Ecto neural progenitor cell (in vitro differentiated cells): ENCODE data around the gene ME3.

Experiments
- DNase-seq: peaks from one replicate; pipeline ENCODE4 v3.0.0-alpha.2; 2018; ENCODE audit warnings: low spot score

ME3 gene

GRCh38 chr11:86514453-86514852, 158.0 kb downstream of the ME3 start:
- no peak for DNase-seq

DNA sequence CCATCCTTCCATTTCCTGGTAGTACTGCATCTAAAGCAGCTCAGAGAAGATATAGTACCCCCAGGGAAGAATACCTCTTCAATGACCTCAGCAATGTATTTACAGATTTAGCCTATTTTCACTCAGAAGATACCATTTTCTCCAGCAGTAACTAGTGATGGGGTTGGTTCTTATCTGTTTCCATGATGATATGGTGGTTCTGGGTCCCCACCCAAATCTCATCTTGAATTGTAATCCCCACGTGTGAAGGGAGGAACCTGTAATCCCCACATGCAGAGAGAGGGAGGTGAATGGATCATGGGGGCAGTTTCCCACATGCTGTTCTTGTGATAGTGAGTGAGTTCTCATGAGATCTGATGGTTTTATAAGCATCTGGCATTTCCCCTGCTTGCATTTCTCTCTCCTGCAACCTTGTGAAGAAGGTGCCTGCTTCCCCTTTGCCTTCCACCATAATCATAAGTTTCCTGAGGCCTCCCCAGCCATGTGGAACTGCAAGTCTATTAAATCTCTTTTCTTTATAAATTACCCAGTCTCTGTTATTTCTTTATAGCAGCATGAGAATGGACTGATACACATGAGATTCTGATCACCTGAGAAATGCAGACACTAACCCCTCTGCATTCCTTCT, 158.6 kb downstream of the ME3 start:
- DNase-seq: no peak

DNA sequence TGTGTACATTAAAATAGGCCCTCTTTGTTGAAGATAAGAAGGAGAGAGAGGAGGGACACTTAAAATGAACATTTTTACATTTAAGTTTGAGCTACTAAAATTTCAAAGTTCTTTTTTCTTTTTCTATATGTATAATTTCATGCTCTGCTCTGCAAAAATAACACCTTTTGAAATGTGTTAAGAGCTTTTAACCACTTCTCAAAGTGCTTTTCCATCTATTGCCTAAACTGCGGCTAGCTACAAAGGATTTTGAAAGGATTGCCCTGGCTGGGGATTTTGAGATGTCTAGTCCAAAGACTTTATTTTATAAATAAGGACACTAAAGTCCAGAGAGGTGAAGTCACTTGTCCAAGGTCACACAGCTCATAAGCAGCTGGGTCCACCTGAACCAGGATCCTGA, 159.3 kb downstream of the ME3 start:
- no peak for DNase-seq

DNA sequence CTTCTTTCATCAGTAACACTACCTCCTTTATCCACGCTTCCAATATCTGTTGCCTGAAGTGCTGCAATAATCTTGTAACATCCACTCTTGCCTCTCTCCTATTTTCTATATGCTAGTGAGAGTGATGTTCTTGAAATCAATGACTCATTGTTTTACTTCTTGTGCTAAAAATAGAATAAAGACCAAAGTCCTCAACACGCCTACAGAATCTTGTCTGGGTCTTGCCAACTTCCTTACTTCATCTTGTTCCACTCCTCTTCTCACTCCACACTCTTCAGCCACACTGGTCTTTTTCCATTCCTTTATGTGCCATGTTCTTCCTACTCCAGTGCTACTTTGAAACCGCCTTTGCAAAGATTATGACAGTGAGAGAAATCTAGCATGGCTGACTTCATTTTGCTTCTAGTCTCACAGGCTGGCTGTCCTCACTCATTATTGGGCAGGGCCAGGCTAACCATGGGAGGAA, 161.3 kb downstream of the ME3 start:
- no peak for DNase-seq

DNA sequence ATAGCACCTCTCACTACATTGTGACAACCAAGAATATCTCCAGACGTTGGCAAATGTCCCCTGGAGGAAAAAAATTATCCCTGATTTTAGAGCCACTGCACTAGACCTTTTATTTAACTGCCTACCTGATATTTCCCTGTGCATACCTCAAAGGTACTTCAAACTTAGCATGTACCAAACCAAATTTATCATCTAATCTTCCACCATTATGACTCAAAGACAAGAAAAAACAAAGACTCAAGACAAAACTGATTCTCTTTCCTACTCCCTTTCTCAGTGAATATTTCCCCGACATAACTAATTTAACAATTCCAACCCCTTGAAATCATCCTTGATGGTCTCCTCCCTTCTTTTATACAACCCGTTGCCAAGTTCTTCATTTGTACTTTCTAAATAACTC, 161.7 kb downstream of the ME3 start:
- DNase-seq: no peak

DNA sequence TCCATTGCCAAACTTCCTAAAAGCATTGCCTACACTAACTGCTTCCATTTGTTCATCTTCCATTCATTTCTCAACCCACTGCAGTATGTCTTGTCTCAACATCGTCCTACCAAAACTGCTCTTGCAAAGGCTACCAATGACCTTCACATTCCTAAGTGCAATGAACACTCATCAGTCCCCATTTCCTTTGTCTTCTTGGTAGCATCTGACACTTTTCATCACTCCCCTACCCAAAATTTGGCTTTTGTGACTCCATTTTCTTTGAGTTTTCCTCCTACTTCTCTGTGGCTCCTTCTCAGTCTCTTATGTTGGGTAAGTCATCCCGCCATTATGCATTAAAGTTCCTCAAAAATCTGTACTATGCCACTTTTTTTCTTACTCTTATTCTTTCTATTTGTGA, 162.3 kb downstream of the ME3 start:
- DNase-seq: no peak

GRCh38 chr11:86509588-86509974, 162.8 kb downstream of the ME3 start:
- DNase-seq: no peak

DNA sequence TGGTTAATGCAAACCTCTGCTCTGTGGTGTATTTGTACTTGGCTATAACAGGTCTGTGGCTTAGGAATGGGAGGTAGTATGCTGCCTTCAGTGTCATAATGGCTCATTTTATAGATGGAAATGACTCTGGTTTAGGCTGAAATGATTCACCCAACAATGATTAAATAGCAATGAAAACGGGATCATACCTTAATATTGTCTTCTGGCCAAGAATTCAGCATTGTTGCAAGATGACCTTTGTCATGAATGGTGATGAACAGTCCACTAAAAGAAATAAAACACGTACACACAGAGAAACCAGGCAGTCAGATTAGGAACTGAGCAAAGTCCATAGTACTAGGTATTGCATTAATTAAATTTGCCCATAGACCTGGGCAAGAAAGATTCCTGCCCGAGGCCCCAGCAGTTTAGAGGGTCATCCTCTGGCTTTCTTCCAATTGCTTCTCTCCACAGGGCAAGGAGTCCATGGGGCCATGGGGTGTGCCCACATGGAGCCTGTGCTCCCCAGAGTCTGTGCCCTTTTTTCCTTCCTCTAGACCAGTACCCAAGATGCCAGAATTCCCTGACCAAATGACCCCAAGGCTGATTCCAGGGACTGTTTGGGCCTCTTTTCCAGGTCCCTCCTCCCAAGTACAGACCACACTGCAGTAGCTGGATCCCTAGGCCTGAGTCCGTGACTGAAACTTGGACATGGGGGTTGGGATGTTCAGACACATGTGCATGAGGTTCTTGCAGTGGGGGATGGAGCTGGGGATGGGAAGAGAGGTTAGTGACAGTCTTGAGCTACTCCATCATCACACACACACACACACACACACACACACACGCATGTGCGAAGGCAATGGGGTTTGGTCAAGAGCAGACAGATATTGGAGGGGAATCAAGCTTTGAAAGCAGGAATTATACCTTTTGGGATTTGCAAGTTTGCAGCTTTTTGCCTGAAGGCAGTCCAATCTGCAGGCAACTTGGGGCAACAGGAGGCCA, 163.5 kb downstream of the ME3 start:
- DNase-seq: no peak

DNA sequence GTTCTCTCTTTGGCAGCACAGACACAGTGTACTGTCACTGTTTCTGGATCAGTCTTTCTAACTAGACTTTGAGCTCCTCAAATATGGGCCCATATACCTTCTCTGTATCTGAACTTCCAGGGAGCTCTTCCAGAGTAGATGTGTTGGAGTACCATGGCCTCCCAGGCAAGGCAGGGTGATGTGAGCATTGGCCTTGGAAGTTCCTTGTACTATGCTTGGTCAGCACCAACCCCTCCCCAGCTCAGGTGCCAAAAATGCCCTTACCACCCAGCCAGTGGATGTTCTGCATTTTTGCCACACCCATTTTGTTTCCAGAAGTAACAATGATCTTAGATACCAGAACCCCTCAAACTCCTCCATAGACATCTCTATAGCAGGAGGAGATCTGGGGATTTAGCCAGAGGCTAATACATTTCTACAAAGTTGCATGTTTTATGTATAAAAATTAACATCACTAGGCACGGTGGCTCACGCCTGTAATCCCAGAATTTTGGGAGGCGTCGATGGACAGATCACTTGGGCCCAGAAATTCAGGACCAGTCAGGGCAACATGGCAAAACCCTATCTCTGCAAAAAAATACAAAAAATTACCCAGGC, 165.1 kb downstream of the ME3 start:
- DNase-seq: no peak

DNA sequence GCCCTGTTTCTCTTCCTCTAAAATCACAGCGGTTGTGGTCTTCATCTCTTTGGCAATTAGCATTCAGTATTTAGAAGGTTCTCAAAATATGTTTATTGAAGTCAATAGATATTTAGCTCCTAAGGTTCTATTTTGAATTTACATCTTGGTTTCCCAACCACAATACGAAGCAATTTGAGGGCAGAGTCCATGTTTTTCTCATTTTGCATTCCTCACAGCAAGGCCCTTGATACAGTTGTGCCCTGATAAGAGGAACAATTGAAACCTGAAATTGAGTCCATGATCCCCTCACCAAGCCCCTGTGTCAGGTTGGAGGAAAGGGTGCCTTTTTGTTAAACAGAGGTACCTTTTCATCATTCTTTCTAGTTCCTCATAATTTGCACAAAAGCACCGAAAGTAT, 166.2 kb downstream of the ME3 start:
- DNase-seq: no peak

DNA sequence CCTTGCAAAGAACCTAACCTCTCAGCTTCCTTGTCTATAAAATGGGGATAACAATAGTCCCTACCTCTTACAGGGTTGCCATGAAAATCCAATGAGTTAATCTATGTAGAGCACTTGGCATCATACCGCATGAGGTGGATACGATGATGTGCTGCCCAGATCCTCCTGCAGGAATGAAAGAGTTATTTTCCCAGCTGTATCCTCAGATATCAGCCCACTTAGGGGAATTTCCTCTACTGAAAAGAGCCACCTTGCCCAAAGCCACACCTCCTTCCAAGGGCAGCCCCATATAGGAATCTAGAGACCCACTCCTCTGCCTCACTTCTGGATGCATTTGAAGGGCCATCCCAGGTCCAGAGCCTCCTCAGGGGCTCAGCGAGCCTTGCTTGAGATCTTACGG, 169.3 kb downstream of the ME3 start:
- DNase-seq: no peak

- DNase-seq: no peak
Observed at GRCh38 chr11:86502137-86502642, 170.2 kb downstream of the ME3 start.

DNA sequence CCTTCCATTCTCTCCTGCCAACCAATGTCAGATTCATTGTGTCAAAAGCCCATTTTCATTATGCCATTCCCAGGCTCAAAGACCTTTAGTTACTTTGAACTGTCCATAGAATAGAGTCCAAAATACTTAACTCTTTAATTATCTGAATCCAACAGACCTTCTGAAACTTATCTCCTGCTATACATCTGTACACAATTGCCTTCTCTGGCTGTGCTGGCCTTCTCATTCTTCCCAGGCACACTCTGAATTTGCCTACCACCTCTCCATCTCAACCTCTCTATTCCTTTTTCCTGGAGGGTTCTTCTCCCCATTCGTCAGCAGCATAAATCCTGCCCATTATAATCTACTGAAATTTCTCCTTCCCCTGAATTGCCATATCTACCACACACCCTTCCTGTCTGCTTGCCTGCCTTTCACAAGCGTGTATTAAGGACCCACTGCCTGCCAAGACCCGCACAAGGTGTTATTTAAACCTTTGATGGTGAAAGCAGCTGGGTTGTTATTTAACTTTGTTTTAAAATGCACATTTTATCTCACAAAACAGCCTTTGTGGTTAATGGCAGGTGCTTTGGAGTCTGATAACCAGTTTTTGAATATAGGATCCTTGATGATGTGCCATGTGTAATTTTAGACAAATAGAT, 171.8 kb downstream of the ME3 start:
- DNase-seq: no peak

DNA sequence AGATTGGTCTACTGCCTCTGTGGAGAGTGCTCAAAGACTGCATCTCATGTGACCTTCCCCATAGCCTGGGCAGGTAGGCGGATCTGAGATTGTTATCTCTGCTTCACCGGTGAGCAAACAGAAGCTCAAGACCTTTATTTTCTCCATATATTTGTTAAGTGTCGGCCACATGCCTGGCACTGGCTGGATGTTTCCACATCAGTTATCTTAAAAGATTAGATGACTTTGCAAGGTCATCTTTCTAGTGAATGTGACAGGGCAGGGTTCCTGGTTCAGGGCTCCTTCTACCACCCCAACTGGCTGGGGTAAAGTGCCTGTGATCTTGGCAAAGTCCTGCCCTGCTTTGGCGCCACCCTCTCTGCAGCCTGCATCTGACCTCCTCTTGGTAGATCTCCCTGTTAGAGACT, 172.7 kb downstream of the ME3 start:
- no peak for DNase-seq

DNA sequence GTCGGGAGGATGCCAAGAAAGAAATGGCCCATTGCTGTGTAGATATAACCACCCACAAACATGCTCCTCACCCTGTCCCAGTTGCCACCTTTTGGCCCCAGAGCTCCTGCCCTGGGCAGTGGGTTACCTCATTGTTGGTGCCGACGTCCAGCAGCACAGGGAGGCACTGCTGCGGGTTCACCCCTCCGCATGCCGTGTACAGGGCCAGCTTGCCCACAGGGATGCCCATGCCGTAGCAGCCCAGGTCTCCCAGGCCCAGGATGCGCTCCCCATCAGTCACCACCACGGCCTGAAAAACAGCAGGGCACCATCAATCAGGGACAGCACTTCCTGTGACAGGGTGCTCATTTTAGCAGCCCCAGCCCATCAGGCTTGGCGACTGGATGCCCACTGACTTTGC, 174.6 kb downstream of the ME3 start:
- no peak for DNase-seq

- no peak for DNase-seq
Observed at GRCh38 chr11:86497310-86497709, 175.1 kb downstream of the ME3 start.

DNA sequence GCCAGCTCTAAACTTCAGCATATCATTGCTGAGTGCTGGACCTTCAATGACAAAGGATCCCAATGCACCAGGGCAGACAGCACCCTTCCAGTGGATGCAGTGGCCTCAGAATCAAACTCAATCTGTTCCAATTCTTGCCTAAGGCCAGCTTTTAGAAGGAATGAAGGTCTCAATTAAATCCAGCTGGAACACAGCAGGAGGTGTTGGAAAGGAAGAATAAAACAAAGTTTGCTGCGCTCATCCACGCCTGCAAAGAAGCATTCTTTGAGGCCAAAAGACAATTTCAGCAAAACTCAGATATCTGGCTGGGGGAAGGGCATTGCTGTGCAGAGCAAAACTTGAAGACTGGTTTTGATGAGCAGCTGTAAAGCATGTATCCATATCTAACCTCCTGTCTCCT, 177.1 kb downstream of the ME3 start:
- DNase-seq: no peak

DNA sequence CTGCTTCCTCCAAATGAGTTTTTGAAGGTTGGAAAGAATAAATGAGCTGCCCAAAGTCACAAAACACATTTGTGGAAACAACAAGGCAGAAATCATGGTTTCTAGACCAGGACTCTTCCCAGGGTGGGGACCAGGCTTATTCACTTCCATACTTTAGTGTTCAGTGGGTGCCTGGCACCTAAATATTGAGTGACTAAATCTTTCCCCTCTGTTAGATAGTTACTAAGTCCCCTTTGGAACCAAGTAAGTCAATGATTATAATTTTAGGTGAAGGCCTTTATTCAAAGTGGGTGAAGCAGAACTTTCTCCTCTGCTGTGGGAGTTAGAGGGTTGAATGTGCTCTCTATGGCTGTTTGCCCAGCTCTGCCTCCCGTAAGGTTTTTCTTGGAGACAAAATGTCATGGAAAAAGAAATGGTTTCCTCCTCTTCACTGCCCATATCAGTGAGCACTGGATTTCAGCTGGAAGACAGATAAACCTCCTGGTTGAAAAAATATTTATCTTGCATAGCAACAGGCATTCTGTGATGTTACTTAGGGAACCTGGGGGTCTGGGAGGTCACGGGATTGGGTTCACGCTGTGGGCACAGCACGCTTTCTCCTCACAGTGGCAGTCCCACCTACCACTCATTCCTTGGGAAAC, 179.9 kb downstream of the ME3 start:
- no peak for DNase-seq

DNA sequence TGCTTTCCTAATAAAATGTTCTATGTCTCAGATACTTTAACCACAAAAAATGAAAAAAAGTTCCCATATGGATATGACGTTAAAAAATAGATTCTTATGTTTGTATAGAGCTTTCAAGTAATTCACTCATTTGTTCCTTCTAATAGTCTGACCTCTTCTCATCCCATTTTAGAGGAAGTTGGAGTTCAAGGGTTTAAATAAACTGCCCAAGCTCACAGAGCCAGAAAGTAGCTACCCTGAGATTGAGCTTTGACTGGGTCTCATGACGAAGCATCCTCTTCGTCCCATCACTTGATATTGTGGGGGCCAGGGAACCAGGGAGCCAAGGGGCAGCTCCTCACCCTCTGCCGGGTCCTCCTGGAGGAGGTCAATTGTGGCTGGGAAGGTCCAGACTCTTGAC, 181.4 kb downstream of the ME3 start:
- DNase-seq: no peak

GRCh38 chr11:86490582-86490981, 181.8 kb downstream of the ME3 start:
- no peak for DNase-seq

DNA sequence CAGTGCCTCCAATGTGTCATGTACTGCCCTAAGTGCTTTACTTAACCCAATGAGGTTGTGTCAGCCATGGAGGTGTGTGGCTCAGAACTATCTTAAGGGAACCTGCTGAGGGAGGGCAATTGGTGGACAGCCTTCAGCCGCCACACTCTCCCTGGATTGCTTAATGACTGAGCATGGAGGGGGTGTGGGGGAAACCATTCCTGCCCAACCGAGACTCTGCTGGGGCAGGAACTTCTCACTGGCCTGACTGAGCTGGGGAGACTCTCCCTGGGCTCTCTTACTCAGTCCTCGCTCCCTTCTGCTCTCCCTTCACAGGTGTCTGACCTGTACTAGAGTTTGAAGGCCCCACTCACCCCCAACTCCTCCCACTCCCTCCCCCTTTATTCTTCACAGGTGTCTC, 183.0 kb downstream of the ME3 start:
- no peak for DNase-seq

- DNase-seq: no peak
Observed at GRCh38 chr11:86488553-86488952, 183.9 kb downstream of the ME3 start.
